Erythroblast (primary cell): ENCODE data around the gene RBM43.
"Not testable (repeated sequence)": the region's sequence is repeated elsewhere in the genome, so short reads cannot be mapped to it uniquely, and the experiment has no call there.

Experiments
- DNase-seq, 2 experiments: peaks; one replicate each; lab custom pipeline; 2025; lab: John Stamatoyannopoulos, UW
- GATA1 ChIP-seq: IDR thresholded peaks from 2 replicates; pipeline ENCODE4 v1.6.1; 2011; ENCODE audit warnings: low read depth, mild to moderate bottlenecking, control low read depth, low read length, moderate library complexity
- POLR2A ChIP-seq: IDR thresholded peaks from 2 replicates; pipeline ENCODE4 v1.6.1; 2011; ENCODE audit warnings: mild to moderate bottlenecking, low read length

Gene RBM43

GRCh38 chr2:151261231-151261976, at the start of gene RBM43:
RBM43 (minus strand) TSS chr2:151261863; CDS start chr2:151261727, 136 bp downstream.
- TF ChIP-seq POLR2A (peak; percentile 78), GATA1 (no peak)
- peak; percentile 91 for DNase-seq

DNA sequence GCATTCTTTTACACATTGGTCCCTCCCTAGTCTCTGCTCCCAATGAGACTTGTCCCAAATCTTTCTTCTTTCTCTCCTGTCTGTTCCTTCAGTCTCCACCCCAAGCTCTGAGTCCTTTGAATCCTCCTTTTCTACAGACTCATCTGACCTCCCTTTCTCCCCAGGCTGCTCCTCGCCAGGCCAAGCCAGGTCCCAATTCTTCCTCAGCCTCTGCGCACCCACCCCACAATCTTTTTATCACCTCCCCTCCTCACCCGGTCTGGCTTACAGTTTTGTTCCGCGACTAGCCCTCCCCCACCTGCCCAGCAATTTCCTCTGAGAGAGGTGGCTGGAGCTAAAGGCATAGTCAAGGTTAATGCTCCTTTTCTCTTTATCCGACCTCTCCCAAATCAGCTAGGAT, 48.6 kb upstream of the RBM43 start:
- DNase-seq: not testable (repeated sequence)

DNA sequence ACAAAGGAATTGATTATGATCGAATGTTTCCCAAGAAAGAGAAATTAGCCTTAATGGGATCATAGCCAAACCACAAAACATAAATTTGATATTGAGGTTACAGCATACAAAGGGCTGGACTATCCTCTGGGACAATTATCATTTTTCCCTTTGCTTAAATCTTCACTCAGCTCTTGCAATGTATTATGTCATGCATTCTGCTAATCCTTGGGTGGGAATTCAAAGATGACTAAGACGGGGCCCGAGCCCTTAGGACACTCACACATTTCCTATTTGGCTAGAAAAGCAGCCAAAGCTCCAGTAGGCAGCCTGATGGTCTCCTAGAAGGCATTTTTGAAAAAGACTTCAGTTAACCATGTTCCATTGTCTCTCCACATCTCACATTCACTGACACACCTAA, 45.0 kb upstream of the RBM43 start:
- TF ChIP-seq POLR2A (no peak), GATA1 (no peak)
- no peak for DNase-seq

- no peak for TF ChIP-seq GATA1
- DNase-seq: no peak
Observed at GRCh38 chr2:151305129-151305691, 43.5 kb upstream of the RBM43 start.

- no peak for TF ChIP-seq POLR2A
- no peak for TF ChIP-seq GATA1
- DNase-seq: no peak
Observed at GRCh38 chr2:151302879-151303278, 41.2 kb upstream of the RBM43 start.

GRCh38 chr2:151302404-151302803, 40.7 kb upstream of the RBM43 start:
- DNase-seq: no peak
- TF ChIP-seq GATA1 (no peak), POLR2A (no peak)

DNA sequence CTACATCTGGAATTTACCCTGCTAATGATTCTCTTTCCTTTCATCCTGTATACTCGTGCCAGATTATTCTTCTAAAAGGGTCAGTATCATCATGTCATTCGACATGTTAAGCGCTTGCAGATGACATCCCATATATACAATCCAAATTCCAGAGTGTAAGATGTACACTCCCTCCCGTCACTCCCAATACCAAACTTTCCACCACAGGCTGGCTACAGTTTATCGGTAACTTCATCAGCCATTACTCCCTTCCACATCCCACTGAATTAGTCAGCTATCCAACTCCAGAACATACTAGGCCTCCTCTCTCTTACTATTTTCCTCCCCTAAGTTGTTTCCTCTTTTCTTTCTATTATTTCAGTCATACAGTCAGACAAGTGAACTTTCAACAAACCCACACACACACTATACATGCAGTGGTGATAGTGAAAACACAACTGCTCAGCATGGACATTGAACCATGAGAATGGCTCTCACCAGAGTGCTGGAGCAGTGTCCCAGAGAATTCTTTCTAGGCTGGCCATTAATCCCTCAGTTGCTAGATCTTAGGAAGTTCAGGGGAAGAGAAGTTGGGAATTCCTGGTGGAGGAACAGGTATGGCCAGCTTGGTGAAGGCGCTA, 38.4 kb upstream of the RBM43 start:
- no peak for DNase-seq
- TF ChIP-seq GATA1 (no peak), POLR2A (no peak)

DNA sequence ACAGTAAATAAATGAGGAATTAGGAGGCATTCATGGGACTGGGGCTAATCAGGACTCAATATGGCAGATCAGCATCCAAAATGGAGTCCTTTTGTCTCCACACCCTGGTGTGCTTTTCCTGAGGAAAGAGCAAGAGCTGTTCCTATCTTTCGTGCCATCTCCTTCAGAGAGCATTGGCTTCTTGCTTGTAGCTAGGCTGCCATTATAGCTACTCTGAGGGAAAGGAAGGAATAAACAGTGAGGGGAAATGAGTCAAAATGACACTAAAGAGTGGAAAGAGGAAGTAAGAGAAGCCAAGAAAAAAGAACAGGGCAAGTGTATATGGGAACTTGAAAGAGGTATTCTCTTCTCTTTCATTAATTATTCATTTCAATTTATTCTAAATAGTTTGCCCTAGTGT, 36.2 kb upstream of the RBM43 start:
- TF ChIP-seq POLR2A (no peak), GATA1 (no peak)
- no peak for DNase-seq

- not testable (repeated sequence) for DNase-seq
Observed at GRCh38 chr2:151295926-151296325, 34.3 kb upstream of the RBM43 start.

GRCh38 chr2:151292546-151292945, 30.9 kb upstream of the RBM43 start:
- TF ChIP-seq POLR2A: peak; percentile 4
- TF ChIP-seq GATA1: no peak
- no peak for DNase-seq

DNA sequence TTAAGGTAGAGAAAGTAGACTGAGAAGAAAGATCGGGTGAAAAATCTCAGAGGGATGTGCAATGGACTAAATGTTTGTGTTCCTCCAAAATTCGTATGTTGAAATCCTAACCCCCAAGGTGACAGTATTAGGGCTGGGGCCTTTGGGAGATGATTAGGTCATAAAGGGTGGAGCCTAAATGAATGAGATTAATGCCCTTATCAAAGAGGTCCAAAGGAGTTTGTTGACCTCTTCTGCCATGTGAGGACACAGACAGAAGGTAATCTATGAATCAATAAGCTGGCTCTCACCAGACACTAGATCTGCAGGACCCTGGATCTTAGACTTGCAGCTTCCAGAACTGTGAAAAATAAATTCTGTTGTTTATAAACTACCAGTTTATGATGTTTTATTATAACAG, 30.5 kb upstream of the RBM43 start:
- DNase-seq: peak; percentile 81 to 91
- TF ChIP-seq GATA1: no peak
- no peak for TF ChIP-seq POLR2A

- no peak for DNase-seq
- TF ChIP-seq GATA1: no peak
- no peak for TF ChIP-seq POLR2A
Observed at GRCh38 chr2:151291224-151291623, 29.6 kb upstream of the RBM43 start.

- peak; percentile 78 to 90 for DNase-seq
Observed at GRCh38 chr2:151289972-151290866, 28.6 kb upstream of the RBM43 start.

More at GRCh38 chr2:151289972-151290866, 28.6 kb upstream of the RBM43 start:
- no peak for TF ChIP-seq GATA1
- no peak for TF ChIP-seq POLR2A
